ENCODE data around the gene ARL14EP.

ARL14EP gene

GRCh38 chr11:30346068-30346688 is 23.3 kb downstream of the ARL14EP start:
- DNase-seq: peak; percentile 60 to 70
- TF ChIP-seq GATA1 (IDR thresholded peaks at IDR 0.05; ENCODE audit: low read depth, low read length): no peak
- no peak for TF ChIP-seq POLR2A (IDR thresholded peaks at IDR 0.05; ENCODE audit: low read length)

DNA sequence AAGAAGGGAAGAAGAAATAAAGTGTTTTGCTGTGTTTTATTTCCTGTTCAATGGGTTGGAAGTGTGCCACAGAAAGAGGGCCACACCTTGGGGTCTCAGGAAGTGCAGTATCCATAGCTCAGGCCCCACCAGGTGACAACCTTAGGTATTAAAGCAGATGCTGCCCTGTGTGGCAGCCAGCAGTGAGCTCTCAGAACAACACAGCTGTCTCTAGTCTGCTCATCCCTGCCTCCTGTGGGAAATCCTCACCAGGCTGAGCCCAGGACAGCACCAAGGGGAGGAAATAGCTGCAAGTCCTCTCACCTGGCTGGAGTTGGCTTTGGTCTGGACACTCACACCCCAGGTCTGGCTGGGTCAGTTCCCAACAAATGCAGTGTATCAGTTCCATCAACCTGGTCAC is 25.1 kb downstream of the ARL14EP start:
- DNase-seq: no peak
- TF ChIP-seq POLR2A (IDR thresholded peaks at IDR 0.05; ENCODE audit: low read length): no peak
- TF ChIP-seq GATA1 (IDR thresholded peaks at IDR 0.05; ENCODE audit: low read depth, low read length): no peak

GRCh38 chr11:30349885-30350284 is 27.0 kb downstream of the ARL14EP start:
- TF ChIP-seq GATA1 (IDR thresholded peaks at IDR 0.05; ENCODE audit: low read depth, low read length) (no peak), POLR2A (IDR thresholded peaks at IDR 0.05; ENCODE audit: low read length) (no peak)
- DNase-seq: no peak

DNA sequence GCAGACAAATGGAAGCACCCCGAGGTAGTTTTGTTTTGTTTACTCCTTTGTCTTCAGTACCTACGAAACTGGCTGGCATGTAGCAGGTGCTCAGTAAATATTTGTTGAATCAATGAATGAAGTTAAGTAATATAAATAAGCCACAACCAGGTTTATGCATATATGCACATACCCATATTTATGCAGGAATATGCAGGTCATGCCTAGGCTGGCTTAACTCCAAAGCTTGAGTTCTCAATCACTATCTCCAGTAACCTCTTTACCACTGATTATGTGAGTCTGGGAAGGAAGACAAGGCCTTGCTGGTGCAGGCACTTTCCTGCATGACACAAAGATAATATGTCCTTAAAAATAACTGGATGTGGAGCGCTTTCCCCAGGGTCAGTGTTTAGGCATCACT is 27.5 kb downstream of the ARL14EP start:
- no peak for DNase-seq
- TF ChIP-seq GATA1 (IDR thresholded peaks at IDR 0.05; ENCODE audit: low read depth, low read length): no peak
- no peak for TF ChIP-seq POLR2A (IDR thresholded peaks at IDR 0.05; ENCODE audit: low read length)

DNA sequence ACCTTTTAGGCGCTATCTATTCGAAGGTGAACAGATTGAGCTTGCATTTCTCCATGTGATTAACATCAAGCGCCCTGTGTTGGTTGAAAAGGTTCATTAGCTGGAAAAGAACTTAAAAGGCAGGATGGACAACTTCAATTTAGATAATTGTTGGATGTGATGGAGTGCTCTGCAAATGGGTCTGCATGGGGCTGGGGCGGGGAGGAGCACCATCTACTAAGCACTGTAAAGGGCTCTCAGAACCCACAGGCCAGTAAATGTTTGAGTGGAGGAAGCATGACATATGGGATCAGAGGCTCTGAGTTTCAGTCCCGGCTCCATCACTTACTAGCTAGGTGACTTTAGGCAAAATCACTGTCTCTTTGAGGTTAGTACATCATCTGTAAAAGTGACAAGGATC is 28.2 kb downstream of the ARL14EP start:
- no peak for TF ChIP-seq POLR2A (IDR thresholded peaks at IDR 0.05; ENCODE audit: low read length)
- no peak for TF ChIP-seq GATA1 (IDR thresholded peaks at IDR 0.05; ENCODE audit: low read depth, low read length)
- DNase-seq: no peak

DNA sequence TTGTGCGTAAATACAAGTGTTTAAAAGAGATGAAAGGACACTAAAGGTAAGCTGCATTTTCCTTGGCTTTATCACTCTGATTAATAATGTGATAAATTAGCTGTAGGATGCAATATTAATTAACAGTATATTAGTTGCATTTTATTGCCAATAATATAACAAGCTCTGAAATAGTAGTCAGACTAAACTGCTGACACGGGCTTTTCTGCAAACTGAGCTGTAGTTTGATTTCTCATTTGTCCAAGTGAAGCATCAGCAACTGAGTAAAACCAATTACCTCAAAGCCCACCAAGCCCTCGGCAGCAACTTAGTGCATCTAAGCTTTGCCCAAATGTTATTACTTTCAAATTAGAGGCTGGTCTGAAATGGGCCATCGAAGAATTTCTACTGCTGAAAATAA is 33.5 kb downstream of the ARL14EP start:
- no peak for DNase-seq

DNA sequence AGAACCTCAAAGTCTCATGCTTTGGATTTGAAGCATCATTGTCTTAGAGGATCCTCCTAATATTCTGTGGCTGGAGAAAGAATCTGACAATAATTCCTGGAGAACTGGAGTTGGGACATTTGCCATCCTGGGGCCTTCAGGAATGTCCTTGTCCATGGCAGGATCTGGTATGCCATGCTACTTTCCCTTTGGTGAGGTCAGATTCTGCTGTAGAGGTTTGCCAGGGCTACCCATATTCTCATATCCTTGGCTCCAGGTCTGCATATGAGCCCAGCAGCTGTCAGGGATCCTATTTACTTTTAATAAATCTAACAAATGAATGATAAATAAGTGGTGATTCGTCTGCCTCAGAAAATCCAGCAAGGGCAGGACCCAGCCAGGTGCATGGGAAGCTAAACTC is 35.0 kb downstream of the ARL14EP start:
- TF ChIP-seq GATA1 (IDR thresholded peaks at IDR 0.05; ENCODE audit: low read depth, low read length) (no peak), POLR2A (IDR thresholded peaks at IDR 0.05; ENCODE audit: low read length) (no peak)
- DNase-seq: no peak

More for the DNA sequence above, 33.5 kb downstream of the ARL14EP start:
- TF ChIP-seq GATA1 (IDR thresholded peaks at IDR 0.05; ENCODE audit: low read depth, low read length) (no peak), POLR2A (IDR thresholded peaks at IDR 0.05; ENCODE audit: low read length) (no peak)

DNA sequence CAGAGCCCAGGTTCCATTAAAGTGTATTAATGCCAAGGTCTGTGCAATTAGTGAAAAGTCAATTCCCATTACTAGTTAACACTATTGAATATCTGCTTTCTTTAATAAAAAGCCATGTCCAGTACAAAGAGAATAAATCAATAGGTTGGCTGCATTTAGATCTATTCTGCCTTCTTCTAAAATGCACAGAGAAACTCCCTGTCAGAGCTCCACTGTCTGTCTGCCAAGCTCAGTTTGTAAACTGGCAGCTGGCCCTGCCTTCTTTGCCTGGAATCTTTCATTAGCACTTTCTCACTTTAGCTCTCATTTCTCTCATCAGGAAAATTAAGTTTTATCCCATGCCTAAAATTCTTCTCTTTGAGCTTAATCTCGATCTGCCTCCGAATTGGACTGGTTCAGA is 35.6 kb downstream of the ARL14EP start:
- no peak for TF ChIP-seq POLR2A (IDR thresholded peaks at IDR 0.05; ENCODE audit: low read length)
- TF ChIP-seq GATA1 (IDR thresholded peaks at IDR 0.05; ENCODE audit: low read depth, low read length): no peak
- DNase-seq: no peak

- DNase-seq: no peak
- TF ChIP-seq POLR2A (IDR thresholded peaks at IDR 0.05; ENCODE audit: low read length) (no peak), GATA1 (IDR thresholded peaks at IDR 0.05; ENCODE audit: low read depth, low read length) (no peak)
Measured at GRCh38 chr11:30360741-30361140, 37.8 kb downstream of the ARL14EP start.

DNA sequence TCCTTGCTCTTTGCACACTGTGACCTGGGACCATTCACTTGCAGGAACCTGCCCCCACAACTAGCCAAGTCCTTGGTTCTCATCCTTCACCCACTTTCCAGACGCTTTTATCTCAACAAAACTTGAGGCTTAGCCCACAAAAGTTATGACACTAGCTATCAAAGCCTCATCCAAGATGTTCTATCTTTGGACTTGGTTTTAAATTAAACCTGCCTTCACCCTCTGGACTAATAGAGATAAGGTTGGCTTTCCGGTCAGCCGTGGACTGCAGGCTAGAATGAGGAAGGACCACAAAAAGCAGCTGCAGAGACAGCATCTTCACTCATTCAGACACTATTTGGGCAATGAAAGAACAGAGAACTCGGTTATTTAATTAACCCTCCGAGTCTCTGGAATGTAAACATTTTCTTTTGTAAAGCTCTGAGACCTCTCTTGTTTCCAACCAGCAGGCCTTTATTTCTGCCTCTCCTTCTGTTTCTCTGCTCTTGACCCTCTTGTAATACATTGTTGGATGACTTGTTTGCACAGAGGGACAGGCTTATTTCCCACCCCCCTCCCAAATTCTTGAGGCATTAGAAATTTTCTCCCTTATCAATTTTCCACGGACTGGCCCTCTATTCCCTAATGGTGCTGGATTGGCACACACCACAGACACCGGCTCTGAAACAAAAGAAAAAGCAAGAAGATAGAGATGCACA is 41.4 kb downstream of the ARL14EP start:
- no peak for DNase-seq
- TF ChIP-seq GATA1 (IDR thresholded peaks at IDR 0.05; ENCODE audit: low read depth, low read length) (no peak), POLR2A (IDR thresholded peaks at IDR 0.05; ENCODE audit: low read length) (no peak)

GRCh38 chr11:30364837-30365482 is 42.1 kb downstream of the ARL14EP start:
- TF ChIP-seq GATA1 (IDR thresholded peaks at IDR 0.05; ENCODE audit: low read depth, low read length) (no peak), POLR2A (IDR thresholded peaks at IDR 0.05; ENCODE audit: low read length) (no peak)
- DNase-seq: no peak

GRCh38 chr11:30365793-30366517 is 43.1 kb downstream of the ARL14EP start:
- no peak for DNase-seq
- TF ChIP-seq POLR2A (IDR thresholded peaks at IDR 0.05; ENCODE audit: low read length) (no peak), GATA1 (IDR thresholded peaks at IDR 0.05; ENCODE audit: low read depth, low read length) (no peak)

DNA sequence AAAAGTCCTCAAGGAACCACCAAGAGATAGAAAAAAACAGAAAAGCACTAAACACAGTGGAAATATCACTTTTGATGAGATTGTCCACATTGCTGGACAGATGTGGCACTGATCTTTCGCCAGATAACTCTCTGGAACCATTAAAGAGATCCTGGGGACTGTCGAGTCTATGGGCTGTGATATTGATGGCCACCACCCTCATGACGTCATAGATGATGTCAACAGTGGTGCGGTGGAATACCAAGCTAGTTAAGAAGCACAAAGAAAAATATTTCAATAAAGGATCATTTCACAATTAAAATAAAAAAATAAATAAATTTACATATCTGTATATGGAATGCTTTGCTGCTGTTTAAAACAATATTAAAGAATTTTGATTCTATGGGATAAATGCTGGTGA is 45.5 kb downstream of the ARL14EP start:
- peak in 1 of 2 experiments; percentile 1 for DNase-seq
- no peak for TF ChIP-seq GATA1 (IDR thresholded peaks at IDR 0.05; ENCODE audit: low read depth, low read length)
- TF ChIP-seq POLR2A (IDR thresholded peaks at IDR 0.05; ENCODE audit: low read length): no peak

- TF ChIP-seq POLR2A (IDR thresholded peaks at IDR 0.05; ENCODE audit: low read length): no peak
- no peak for TF ChIP-seq GATA1 (IDR thresholded peaks at IDR 0.05; ENCODE audit: low read depth, low read length)
- DNase-seq: no peak
Measured at GRCh38 chr11:30370164-30370563, 47.3 kb downstream of the ARL14EP start.

All from erythroblast (primary cell).